ENCODE data around the gene CLIP1.

The CLIP1 gene

GRCh38 chr12:122394626-122395194, 27.8 kb downstream of the CLIP1 start:
- no peak for TF ChIP-seq CTCF (IDR thresholded peaks at IDR 0.05; ENCODE audit: borderline replicate concordance, insufficient read depth, low read depth, low read length)
- H3K4me3 ChIP-seq (ENCODE audit: low read depth, low read length) = no peak overlapping the region

- H3K4me3 ChIP-seq (ENCODE audit: low read depth, low read length) = no peak overlapping the region
- no peak for TF ChIP-seq CTCF (IDR thresholded peaks at IDR 0.05; ENCODE audit: borderline replicate concordance, insufficient read depth, low read depth, low read length)
Measured at GRCh38 chr12:122393817-122394216, 28.7 kb downstream of the CLIP1 start.

- H3K4me3 ChIP-seq (ENCODE audit: low read depth, low read length) = no peak overlapping the region
Measured at GRCh38 chr12:122392411-122392810, 30.1 kb downstream of the CLIP1 start.

GRCh38 chr12:122389677-122390076, 32.8 kb downstream of the CLIP1 start:
- TF ChIP-seq CTCF (IDR thresholded peaks at IDR 0.05; ENCODE audit: borderline replicate concordance, insufficient read depth, low read depth, low read length) = no peak
- H3K4me3 ChIP-seq (ENCODE audit: low read depth, low read length) = no peak overlapping the region

More at GRCh38 chr12:122392411-122392810, 30.1 kb downstream of the CLIP1 start:
- TF ChIP-seq CTCF (IDR thresholded peaks at IDR 0.05; ENCODE audit: borderline replicate concordance, insufficient read depth, low read depth, low read length) = no peak

GRCh38 chr12:122387887-122388286, 34.6 kb downstream of the CLIP1 start:
- H3K4me3 ChIP-seq (ENCODE audit: low read depth, low read length) = no peak overlapping the region
- TF ChIP-seq CTCF (IDR thresholded peaks at IDR 0.05; ENCODE audit: borderline replicate concordance, insufficient read depth, low read depth, low read length) = no peak

- TF ChIP-seq CTCF (IDR thresholded peaks at IDR 0.05; ENCODE audit: borderline replicate concordance, insufficient read depth, low read depth, low read length) = no peak
- no peak overlapping the region for H3K4me3 ChIP-seq (ENCODE audit: low read depth, low read length)
Measured at GRCh38 chr12:122385171-122386016, 37.1 kb downstream of the CLIP1 start.

- no peak for TF ChIP-seq CTCF (IDR thresholded peaks at IDR 0.05; ENCODE audit: borderline replicate concordance, insufficient read depth, low read depth, low read length)
- H3K4me3 ChIP-seq (ENCODE audit: low read depth, low read length) = no peak overlapping the region
Measured at GRCh38 chr12:122382919-122383350, 39.5 kb downstream of the CLIP1 start.

Data from GM12875 (cell line).